ENCODE measurements around the gene RUFY3. TPM values are rescaled to one million over a fixed set of nuclear protein-coding genes. Genes with fewer than 3 reads are reported as not detected.

Gene RUFY3
- total RNA-seq, 1 donor from 2014 or later, result 92.4 TPM

- no peaks in the 10 kb centered on the region for H3K9me3 ChIP-seq
- H3K36me3 ChIP-seq, result peaks cover 45% of the 10 kb centered on the region
- DNase-seq, result no peak
- no peaks in the 10 kb centered on the region for H3K27me3 ChIP-seq (ENCODE audit: low read depth)
- no peak overlapping the region for H3K27ac ChIP-seq
- intact Hi-C loops (cut with DNase I), result no loop called here
- ATAC-seq, result no peak
- TF ChIP-seq, protein P1, sequence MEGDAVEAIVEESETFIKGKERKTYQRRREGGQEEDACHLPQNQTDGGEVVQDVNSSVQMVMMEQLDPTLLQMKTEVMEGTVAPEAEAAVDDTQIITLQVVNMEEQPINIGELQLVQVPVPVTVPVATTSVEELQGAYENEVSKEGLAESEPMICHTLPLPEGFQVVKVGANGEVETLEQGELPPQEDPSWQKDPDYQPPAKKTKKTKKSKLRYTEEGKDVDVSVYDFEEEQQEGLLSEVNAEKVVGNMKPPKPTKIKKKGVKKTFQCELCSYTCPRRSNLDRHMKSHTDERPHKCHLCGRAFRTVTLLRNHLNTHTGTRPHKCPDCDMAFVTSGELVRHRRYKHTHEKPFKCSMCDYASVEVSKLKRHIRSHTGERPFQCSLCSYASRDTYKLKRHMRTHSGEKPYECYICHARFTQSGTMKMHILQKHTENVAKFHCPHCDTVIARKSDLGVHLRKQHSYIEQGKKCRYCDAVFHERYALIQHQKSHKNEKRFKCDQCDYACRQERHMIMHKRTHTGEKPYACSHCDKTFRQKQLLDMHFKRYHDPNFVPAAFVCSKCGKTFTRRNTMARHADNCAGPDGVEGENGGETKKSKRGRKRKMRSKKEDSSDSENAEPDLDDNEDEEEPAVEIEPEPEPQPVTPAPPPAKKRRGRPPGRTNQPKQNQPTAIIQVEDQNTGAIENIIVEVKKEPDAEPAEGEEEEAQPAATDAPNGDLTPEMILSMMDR (IDR thresholded peaks at IDR 0.05), result no peak
- H3K4me1 ChIP-seq, result no peaks in the 10 kb centered on the region
- H3K4me3 ChIP-seq, result no peak overlapping the region
Measured at GRCh38 chr4:70801265-70801809, 79.6 kb downstream of the RUFY3 start.

GRCh38 chr4:70802928-70803580 lies 81.3 kb downstream of the RUFY3 start:
- Histone ChIP-seq H3K4me3 (no peak overlapping the region), H3K27me3 (ENCODE audit: low read depth) (no peaks in the 10 kb centered on the region), H3K9me3 (no peaks in the 10 kb centered on the region), H3K27ac (no peak overlapping the region), H3K4me1 (no peaks in the 10 kb centered on the region), H3K36me3 (peaks cover 36% of the 10 kb centered on the region)
- TF ChIP-seq, protein P1 (IDR thresholded peaks at IDR 0.05), result no peak
- ATAC-seq, result no peak
- DNase-seq, result no peak
- intact Hi-C loops (cut with DNase I), result no loop called here

- Histone ChIP-seq H3K4me1 (no peaks in the 10 kb centered on the region), H3K4me3 (no peak overlapping the region), H3K36me3 (peaks cover 24% of the 10 kb centered on the region), H3K27me3 (ENCODE audit: low read depth) (no peaks in the 10 kb centered on the region), H3K27ac (no peak overlapping the region), H3K9me3 (no peaks in the 10 kb centered on the region)
- DNase-seq, result no peak
- no peak for ATAC-seq
- intact Hi-C loops (cut with DNase I), result no loop called here
- TF ChIP-seq, protein P1 (IDR thresholded peaks at IDR 0.05), result no peak
Measured at GRCh38 chr4:70808151-70808550, 86.4 kb downstream of the RUFY3 start.

DNA sequence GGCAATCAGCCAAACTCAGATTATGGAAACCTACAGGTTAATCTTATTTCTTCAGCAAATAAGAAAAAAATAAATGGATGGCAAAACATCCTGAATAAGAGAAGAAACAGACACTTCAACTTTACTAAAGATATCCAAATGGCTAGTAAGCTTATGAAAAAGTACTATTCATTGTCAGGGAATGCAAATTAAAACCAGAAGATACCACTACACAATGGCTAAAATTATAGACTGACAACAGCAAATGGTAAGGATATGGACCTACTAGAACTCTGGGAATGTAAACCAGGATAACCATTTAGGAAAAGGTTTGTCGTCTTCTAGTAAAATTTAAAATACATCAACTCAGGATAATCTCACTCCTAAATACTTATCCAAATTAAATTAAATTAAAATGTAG lies 93.6 kb downstream of the RUFY3 start:
- no peaks in the 10 kb centered on the region for H3K4me1 ChIP-seq
- DNase-seq, result no peak
- peaks cover 22% of the 10 kb centered on the region for H3K36me3 ChIP-seq
- no peaks in the 10 kb centered on the region for H3K9me3 ChIP-seq
- TF ChIP-seq, protein P1 (IDR thresholded peaks at IDR 0.05), result no peak
- H3K27ac ChIP-seq, result no peak overlapping the region
- H3K4me3 ChIP-seq, result no peak overlapping the region
- intact Hi-C loops (cut with DNase I), result no loop called here
- H3K27me3 ChIP-seq (ENCODE audit: low read depth), result no peaks in the 10 kb centered on the region
- no peak for ATAC-seq

DNA sequence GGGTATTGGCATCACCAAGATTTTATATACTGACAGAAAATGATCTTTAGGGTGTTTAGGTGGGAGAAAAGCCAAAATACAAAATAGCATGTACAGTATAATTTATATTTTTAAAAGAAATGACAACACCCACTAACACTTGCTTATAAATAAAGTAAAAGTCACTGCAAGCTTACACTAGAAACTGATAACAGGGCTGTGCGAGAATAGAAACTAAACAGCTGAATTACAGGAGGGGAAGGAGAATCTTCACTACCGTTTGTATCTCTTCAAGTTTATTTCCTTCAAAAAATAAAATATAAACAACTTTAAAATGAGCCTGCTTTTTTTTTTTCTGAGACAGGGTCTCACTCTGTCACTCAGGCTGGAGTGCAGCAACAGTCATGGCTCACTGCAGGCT lies 95.1 kb downstream of the RUFY3 start:
- DNase-seq (no peak), ATAC-seq (no peak)
- Histone ChIP-seq H3K27ac (no peak overlapping the region), H3K4me3 (no peak overlapping the region), H3K9me3 (no peaks in the 10 kb centered on the region), H3K27me3 (ENCODE audit: low read depth) (no peaks in the 10 kb centered on the region), H3K36me3 (peaks cover 37% of the 10 kb centered on the region), H3K4me1 (no peaks in the 10 kb centered on the region)
- TF ChIP-seq, protein P1 (IDR thresholded peaks at IDR 0.05), result no peak
- intact Hi-C loops (cut with DNase I), result no loop called here

All from lower lobe of right lung (tissue), 2 donors.